Endothelial cell of umbilical vein (primary cell): ENCODE data around the gene GBF1. TPM values are rescaled to one million over a fixed set of nuclear protein-coding genes. Genes with fewer than 3 reads are reported as not detected.

Experiments
- BruUV-seq: library from RNA; stranded (reverse); fragments of 400-500 nt; replicated peaks from 2 replicates; lab custom pipeline; 2021; lab: Mats Ljungman, UMichigan
- CTCF ChIA-PET: fragments of 300-600, 350-600 bp; sonication (Branson Sonifier 250); formaldehyde crosslinking; loops from one replicate; lab custom pipeline; 2021; ENCODE audit warnings: antibody characterized with exemption, inconsistent platforms; lab: Charles Lee
- POLR2A ChIA-PET: fragments of 300-600, 350-600 bp; sonication (Branson Sonifier 250); formaldehyde crosslinking; loops from one replicate; lab custom pipeline; 2021; ENCODE audit warnings: antibody characterized with exemption, inconsistent platforms; lab: Charles Lee
- DNase-seq: peaks from one replicate; pipeline ENCODE4 v3.0.0-alpha.2; 2011; ENCODE audit warnings: low read depth, low spot score
- FAIRE-seq: peaks from 2 replicates; lab custom pipeline; 2011; peaks lifted over from hg19 to GRCh38; lab: Jason Lieb, UNC
- H2AFZ ChIP-seq: 2 replicates; pipeline ENCODE4 v1.6.0; 2012; ENCODE audit warnings: low read depth, low read length, control low read depth, inconsistent platforms
- H3K27ac ChIP-seq: 2 replicates; pipeline ENCODE4 v1.5.1; 2011; ENCODE audit warnings: low read depth, mild to moderate bottlenecking, control low read depth, low read length, moderate library complexity; ENCODE audit not compliant: insufficient read depth
- H3K27me3 ChIP-seq, 2 experiments: 2 replicates each; pipeline versions ENCODE4 v1.6.0 to v1.6.1; 2011; ENCODE audit warnings: low read length in 2 of 2, mixed read lengths in 1 of 2; ENCODE audit not compliant: control insufficient read depth in 2 of 2, insufficient read depth in 2 of 2
- H3K36me3 ChIP-seq, 2 experiments: 2 replicates in 1 of 2; 3 replicates in 1 of 2; pipeline ENCODE4 v1.5.1; 2011; ENCODE audit warnings: low read length in 2 of 2, mild to moderate bottlenecking in 1 of 2, moderate library complexity in 1 of 2; ENCODE audit not compliant: control insufficient read depth in 2 of 2, insufficient read depth in 2 of 2; ENCODE audit errors: extremely low read depth in 1 of 2
- H3K4me1 ChIP-seq: 3 replicates; pipeline ENCODE4 v1.5.1; 2011; ENCODE audit warnings: mild to moderate bottlenecking, low read length; ENCODE audit not compliant: control insufficient read depth, insufficient read depth; ENCODE audit errors: extremely low read depth
- H3K4me2 ChIP-seq: 2 replicates; pipeline ENCODE4 v1.6.1; 2011; ENCODE audit warnings: low read length, control low read depth, mixed read lengths; ENCODE audit not compliant: insufficient read depth
- H3K4me3 ChIP-seq, 3 experiments: fragments of 200-600 bp in 1 of 3; sonication (generic), shearing (Covaris generic) in 1 of 3; replicated peaks in 1 of 3; 2 replicates each; pipeline ENCODE4 v1.5.1; 2011 to 2016; ENCODE audit warnings: control low read depth in 3 of 3, low read length in 3 of 3, mild to moderate bottlenecking in 2 of 3, inconsistent platforms in 1 of 3, low read depth in 1 of 3, moderate library complexity in 1 of 3; ENCODE audit not compliant: insufficient read depth in 1 of 3
- H3K79me2 ChIP-seq: 2 replicates; pipeline ENCODE4 v1.6.0; 2012; ENCODE audit warnings: low read length, inconsistent platforms; ENCODE audit not compliant: control insufficient read depth, insufficient read depth
- H3K9ac ChIP-seq: replicated peaks from 2 replicates; pipeline ENCODE3; 2011; ENCODE audit warnings: low read length, control low read depth; ENCODE audit not compliant: insufficient read depth; ENCODE audit errors: extremely low read depth
- H3K9me1 ChIP-seq: replicated peaks from 3 replicates; pipeline ENCODE4 v1.6.0; 2011; ENCODE audit warnings: mild to moderate bottlenecking, low read length; ENCODE audit not compliant: control insufficient read depth, insufficient read depth; ENCODE audit errors: extremely low read depth
- H3K9me3 ChIP-seq: replicated peaks from 2 replicates; pipeline ENCODE4 v1.5.1; 2012; ENCODE audit warnings: low read length, inconsistent platforms; ENCODE audit not compliant: control insufficient read depth, insufficient read depth
- H4K20me1 ChIP-seq: replicated peaks from 2 replicates; pipeline ENCODE3; 2011; ENCODE audit warnings: mild to moderate bottlenecking, low read length; ENCODE audit not compliant: control insufficient read depth, insufficient read depth; ENCODE audit errors: extremely low read depth
- EZH2 ChIP-seq: IDR thresholded peaks from 2 replicates; pipeline ENCODE4 v1.6.1; 2012; ENCODE audit warnings: borderline replicate concordance, low read depth, mild to moderate bottlenecking, moderate library complexity, low read length, inconsistent platforms; ENCODE audit not compliant: severe bottlenecking
- MYC ChIP-seq: IDR thresholded peaks from one replicate; pipeline ENCODE4 v1.6.1; 2011; ENCODE audit warnings: mild to moderate bottlenecking, low read depth, low read length
- POLR2A ChIP-seq: IDR thresholded peaks from 2 replicates; pipeline ENCODE4 v1.6.1; 2012; ENCODE audit warnings: low read depth, mild to moderate bottlenecking, control low read depth, low read length
- POLR2AphosphoS5 ChIP-seq: IDR thresholded peaks from 2 replicates; pipeline ENCODE4 v1.6.1; 2012; ENCODE audit warnings: low read depth, mild to moderate bottlenecking, control low read depth, low read length, moderate library complexity; ENCODE audit not compliant: insufficient read depth
- dilution Hi-C: fragments of 300-500 bp; cut with MboI; formaldehyde crosslinking; loops from one replicate; pipeline ENCODE4 v1.15.0; 2019; ENCODE audit warnings: low sequenced_read_pairs; ENCODE audit not compliant: extremely low pct_ligation_motif_present
- intact Hi-C: fragments of 100-400 bp; cut with micrococcal nuclease; formaldehyde crosslinking; loops from one replicate; pipeline ENCODE4 v1.10.0; 2022
- polyA plus RNA-seq, 4 experiments: library from polyadenylated mRNA; depleted of rRNA in 3 of 4; stranded (reverse) in 3 of 4; unstranded in 1 of 4; fragments of >200 nt; gene quantifications; 2 replicates each; pipeline versions ENCODE4 v1.2.1 to v1.2.3, GENCODE V29; 2011 to 2012; ENCODE audit warnings: missing spikeins in 1 of 4
- total RNA-seq: library from RNA; stranded (reverse); gene quantifications from 2 replicates; pipeline ENCODE4 v1.2.3, GENCODE V29; 2021
- TF ChIP-seq, protein P1 (sequence below), 2 donors: IDR thresholded peaks; 1 replicate in 1 of 2; 2 replicates in 1 of 2; pipeline ENCODE4 v1.5.1; 2011; ENCODE audit warnings: low read length in 2 of 2, mild to moderate bottlenecking in 2 of 2, moderate library complexity in 2 of 2, control low read depth in 1 of 2, inconsistent platforms in 1 of 2, low read depth in 1 of 2; ENCODE audit not compliant: insufficient read depth in 1 of 2; ENCODE audit errors: extremely low read depth in 1 of 2

Gene GBF1
- total and polyA plus RNA-seq, 2 donors (not counting 3 experiments of a cell fraction or from before 2014, with no cell fraction given), result 26.0 to 49.7 TPM

- dilution Hi-C loops, result loop anchor here (25.0 kb wide), 1 partner anchor 135 kb away; no protein-coding TSS in a partner anchor
- POLR2A ChIA-PET, result interaction anchor here (1.6 kb wide), 1 partner anchor 169 kb away, joined by 3 read pairs; the partner anchor contains the start of gene NFKB2
Measured at GRCh38 chr10:102227050-102227449, 18.3 kb upstream of the GBF1 start.

GRCh38 chr10:102229810-102230263 lies 15.5 kb upstream of the GBF1 start:
- POLR2A ChIA-PET, result interaction anchor here (0.5 to 1.5 kb wide), 3 partner anchors 15 to 122 kb away, joined by 3 to 5 read pairs (median 4); partner anchors contain the start of gene GBF1
- Histone ChIP-seq H2AFZ (no peak overlapping the region), H3K27ac (no peak overlapping the region), H3K27me3 (peaks cover 44 to 51% of the 10 kb centered on the region in 2 experiments), H3K9me1 (no peaks in the 10 kb centered on the region), H4K20me1 (no peaks in the 10 kb centered on the region), H3K9ac (no peak overlapping the region), H3K4me1 (peaks cover 12% of the 10 kb centered on the region), H3K9me3 (no peaks in the 10 kb centered on the region), H3K4me3 (no peak overlapping the region), H3K36me3 (no peaks in the 10 kb centered on the region), H3K79me2 (no peaks in the 10 kb centered on the region), H3K4me2 (peak overlapping the region; percentile 29)
- DNase-seq, result peak; percentile 78
- intact Hi-C loops (loop anchor here (1.0 to 5.0 kb wide), 5 partner anchors 122 to 352 kb away; no protein-coding TSS in a partner anchor), dilution Hi-C loops (loop anchor here (25.0 kb wide), 1 partner anchor 132 kb away; no protein-coding TSS in a partner anchor)
- CTCF ChIA-PET, result interaction anchor here (0.6 to 17.3 kb wide), 46 partner anchors 8 to 440 kb away, joined by 3 to 1402 read pairs (median 7); partner anchors contain the start of genes CUEDC2, FBXL15, GBF1 and NFKB2
- no TSS peak for BruUV-seq
- peak; percentile 95 for FAIRE-seq
- TF ChIP-seq, protein P1, sequence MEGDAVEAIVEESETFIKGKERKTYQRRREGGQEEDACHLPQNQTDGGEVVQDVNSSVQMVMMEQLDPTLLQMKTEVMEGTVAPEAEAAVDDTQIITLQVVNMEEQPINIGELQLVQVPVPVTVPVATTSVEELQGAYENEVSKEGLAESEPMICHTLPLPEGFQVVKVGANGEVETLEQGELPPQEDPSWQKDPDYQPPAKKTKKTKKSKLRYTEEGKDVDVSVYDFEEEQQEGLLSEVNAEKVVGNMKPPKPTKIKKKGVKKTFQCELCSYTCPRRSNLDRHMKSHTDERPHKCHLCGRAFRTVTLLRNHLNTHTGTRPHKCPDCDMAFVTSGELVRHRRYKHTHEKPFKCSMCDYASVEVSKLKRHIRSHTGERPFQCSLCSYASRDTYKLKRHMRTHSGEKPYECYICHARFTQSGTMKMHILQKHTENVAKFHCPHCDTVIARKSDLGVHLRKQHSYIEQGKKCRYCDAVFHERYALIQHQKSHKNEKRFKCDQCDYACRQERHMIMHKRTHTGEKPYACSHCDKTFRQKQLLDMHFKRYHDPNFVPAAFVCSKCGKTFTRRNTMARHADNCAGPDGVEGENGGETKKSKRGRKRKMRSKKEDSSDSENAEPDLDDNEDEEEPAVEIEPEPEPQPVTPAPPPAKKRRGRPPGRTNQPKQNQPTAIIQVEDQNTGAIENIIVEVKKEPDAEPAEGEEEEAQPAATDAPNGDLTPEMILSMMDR (IDR thresholded peaks at IDR 0.05; ENCODE audit: extremely low read depth in 1 of 2, insufficient read depth in 1 of 2, low read depth in 1 of 2, low read length in 2 of 2), result peak; percentile 92 to 95
- no peak for TF ChIP-seq MYC

More at GRCh38 chr10:102227050-102227449, 18.3 kb upstream of the GBF1 start:
- Histone ChIP-seq H3K4me2 (no peak overlapping the region), H3K9me3 (no peaks in the 10 kb centered on the region), H3K27me3 (peaks cover 46 to 63% of the 10 kb centered on the region in 2 experiments), H3K4me1 (peaks cover 12% of the 10 kb centered on the region), H3K4me3 (no peak overlapping the region), H3K36me3 (no peaks in the 10 kb centered on the region), H3K27ac (no peak overlapping the region), H3K9me1 (no peaks in the 10 kb centered on the region), H3K9ac (no peak overlapping the region), H4K20me1 (no peaks in the 10 kb centered on the region), H2AFZ (no peak overlapping the region), H3K79me2 (no peaks in the 10 kb centered on the region)
- DNase-seq (no peak), FAIRE-seq (no peak)
- intact Hi-C loops, result no loop called here
- no peak for TF ChIP-seq POLR2AphosphoS5
- no peak for TF ChIP-seq POLR2A
- no peak for TF ChIP-seq EZH2
- CTCF ChIA-PET, result interaction anchor here (1.0 to 17.3 kb wide), 4 partner anchors 14 to 173 kb away, joined by 4 to 1402 read pairs (median 22); partner anchors contain the start of gene PITX3
- BruUV-seq, result no TSS peak
